ENCODE results near the gene PDE8B.

DNA sequence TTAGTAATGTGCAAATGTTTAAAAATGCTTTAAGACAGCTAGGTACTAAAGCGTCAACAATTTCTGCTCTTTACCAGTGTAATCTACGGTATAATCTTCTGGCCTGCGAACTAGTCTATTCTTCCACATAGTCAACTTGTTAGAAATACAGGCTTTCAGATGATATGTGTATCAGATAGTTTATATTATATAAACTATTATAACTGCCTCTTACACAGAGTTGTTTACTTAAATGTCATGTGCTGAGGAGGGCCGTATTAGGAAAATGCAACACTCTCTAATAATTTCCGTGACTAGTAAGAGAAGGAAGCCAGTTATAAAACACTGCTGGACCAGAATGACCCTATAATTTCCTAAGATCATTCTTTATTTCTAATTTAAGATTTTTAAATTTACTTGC, 218.0 kb downstream of the PDE8B start:
- TF ChIP-seq, protein P1, sequence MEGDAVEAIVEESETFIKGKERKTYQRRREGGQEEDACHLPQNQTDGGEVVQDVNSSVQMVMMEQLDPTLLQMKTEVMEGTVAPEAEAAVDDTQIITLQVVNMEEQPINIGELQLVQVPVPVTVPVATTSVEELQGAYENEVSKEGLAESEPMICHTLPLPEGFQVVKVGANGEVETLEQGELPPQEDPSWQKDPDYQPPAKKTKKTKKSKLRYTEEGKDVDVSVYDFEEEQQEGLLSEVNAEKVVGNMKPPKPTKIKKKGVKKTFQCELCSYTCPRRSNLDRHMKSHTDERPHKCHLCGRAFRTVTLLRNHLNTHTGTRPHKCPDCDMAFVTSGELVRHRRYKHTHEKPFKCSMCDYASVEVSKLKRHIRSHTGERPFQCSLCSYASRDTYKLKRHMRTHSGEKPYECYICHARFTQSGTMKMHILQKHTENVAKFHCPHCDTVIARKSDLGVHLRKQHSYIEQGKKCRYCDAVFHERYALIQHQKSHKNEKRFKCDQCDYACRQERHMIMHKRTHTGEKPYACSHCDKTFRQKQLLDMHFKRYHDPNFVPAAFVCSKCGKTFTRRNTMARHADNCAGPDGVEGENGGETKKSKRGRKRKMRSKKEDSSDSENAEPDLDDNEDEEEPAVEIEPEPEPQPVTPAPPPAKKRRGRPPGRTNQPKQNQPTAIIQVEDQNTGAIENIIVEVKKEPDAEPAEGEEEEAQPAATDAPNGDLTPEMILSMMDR (IDR thresholded peaks at IDR 0.05) = no peak
- TF ChIP-seq POLR2AphosphoS5 (IDR thresholded peaks at IDR 0.05) = no peak
